Body of pancreas (tissue), 4 donors: ENCODE data around the gene CCDC136.

ENCODE experiments used
- CTCF ChIP-seq, 7 experiments: fragments of 450-650 bp in 4 of 7; fragments of 200-600 bp in 3 of 7; sonication (generic) in 3 of 7; IDR thresholded peaks; one replicate each; pipeline ENCODE4 v1.5.1; 2016 to 2019; ENCODE audit warnings: antibody characterized with exemption in 7 of 7
- POLR2A ChIP-seq, 3 donors: fragments of 450-650 bp; IDR thresholded peaks; one replicate each; pipeline ENCODE4 v1.6.1; 2016; ENCODE audit warnings: antibody characterized with exemption in 3 of 3, mild to moderate bottlenecking in 2 of 3

GRCh38 chr7:128778946-128779345, 12.8 kb upstream of the CCDC136 start:
- no peak for TF ChIP-seq POLR2A (IDR thresholded peaks at IDR 0.05)
- TF ChIP-seq CTCF (IDR thresholded peaks at IDR 0.05), result no peak
